AG09309 (cell line): Measurements from ENCODE around the gene CCDC70.

Experiments used
- DNase-seq: peaks from one replicate; pipeline ENCODE4 v3.0.0-alpha.2; 2010; ENCODE audit warnings: low read depth
- H3K4me3 ChIP-seq: 2 replicates; pipeline ENCODE4 v1.5.1; 2011; ENCODE audit warnings: mild to moderate bottlenecking, low read depth, low read length, moderate library complexity; ENCODE audit not compliant: control insufficient read depth
- CTCF ChIP-seq: IDR thresholded peaks from 2 replicates; pipeline ENCODE4 v1.5.1; 2011; ENCODE audit warnings: mild to moderate bottlenecking, low read depth, low read length, inconsistent platforms; ENCODE audit not compliant: insufficient read depth, control insufficient read depth; ENCODE audit errors: missing control alignments

The CCDC70 gene

DNA sequence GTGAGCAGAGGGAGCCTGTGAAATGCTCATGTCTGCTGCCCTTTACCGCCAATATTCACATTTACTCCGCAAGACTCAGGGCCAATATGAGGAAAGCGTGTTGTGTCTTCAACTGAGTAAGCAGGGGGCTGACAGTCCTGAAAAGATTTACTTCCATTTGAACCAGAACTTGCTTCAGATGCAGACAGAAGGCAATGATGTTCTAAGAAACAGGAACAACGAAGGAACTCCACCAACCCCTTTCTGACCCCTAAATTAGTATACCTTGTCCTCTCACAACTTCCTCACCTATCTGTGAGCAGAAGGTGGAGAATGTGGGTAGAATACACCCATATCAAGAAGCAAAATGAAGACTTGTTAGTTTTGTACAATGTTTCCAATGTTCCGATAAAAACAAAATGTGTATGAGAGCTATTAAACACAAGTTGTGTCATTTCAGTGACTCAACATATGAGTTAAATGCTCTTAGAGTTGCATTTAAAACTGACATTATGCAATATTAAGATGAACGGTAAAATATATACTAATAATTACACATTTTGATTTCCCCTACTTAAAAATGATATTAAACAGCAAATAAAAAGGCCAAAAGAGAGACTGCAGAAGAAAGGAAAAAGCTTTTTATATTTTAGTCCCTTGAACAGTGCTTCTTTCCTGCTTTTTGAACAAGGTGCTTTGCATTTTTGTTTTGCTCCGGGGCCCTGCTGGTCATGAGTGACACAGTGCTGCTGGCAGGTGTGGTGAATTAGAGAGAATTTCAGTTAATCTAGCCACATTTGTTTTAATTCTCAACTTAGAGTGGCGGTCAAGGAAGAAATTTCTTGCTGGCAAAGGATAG lies 32.8 kb upstream of the CCDC70 start:
- no peak overlapping the region for H3K4me3 ChIP-seq
- DNase-seq, result no peak
- TF ChIP-seq CTCF, result no peak

DNA sequence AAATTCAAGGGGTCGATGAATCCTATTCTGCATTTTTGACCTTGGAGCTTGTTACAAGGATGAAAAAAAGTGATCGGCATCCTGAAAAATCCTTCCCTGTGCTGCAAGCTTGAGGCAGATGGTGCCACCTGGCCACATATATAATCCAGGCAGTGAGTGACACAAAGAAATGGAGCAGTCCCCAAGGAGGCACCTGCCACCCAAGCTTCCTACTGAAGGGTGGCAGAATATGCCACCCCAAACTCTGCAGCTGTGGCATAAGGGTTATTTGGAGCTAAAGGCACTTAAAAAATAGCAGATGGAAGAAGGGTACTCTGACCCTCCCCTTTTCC lies 32.2 kb upstream of the CCDC70 start:
- no peak overlapping the region for H3K4me3 ChIP-seq
- DNase-seq, result no peak
- TF ChIP-seq CTCF, result no peak

GRCh38 chr13:51831519-51831918 lies 30.2 kb upstream of the CCDC70 start:
- no peak overlapping the region for H3K4me3 ChIP-seq
- DNase-seq, result no peak
- TF ChIP-seq CTCF, result no peak

- TF ChIP-seq CTCF, result peak; percentile 57
Observed at GRCh38 chr13:51832471-51833152, 29.2 kb upstream of the CCDC70 start.

DNA sequence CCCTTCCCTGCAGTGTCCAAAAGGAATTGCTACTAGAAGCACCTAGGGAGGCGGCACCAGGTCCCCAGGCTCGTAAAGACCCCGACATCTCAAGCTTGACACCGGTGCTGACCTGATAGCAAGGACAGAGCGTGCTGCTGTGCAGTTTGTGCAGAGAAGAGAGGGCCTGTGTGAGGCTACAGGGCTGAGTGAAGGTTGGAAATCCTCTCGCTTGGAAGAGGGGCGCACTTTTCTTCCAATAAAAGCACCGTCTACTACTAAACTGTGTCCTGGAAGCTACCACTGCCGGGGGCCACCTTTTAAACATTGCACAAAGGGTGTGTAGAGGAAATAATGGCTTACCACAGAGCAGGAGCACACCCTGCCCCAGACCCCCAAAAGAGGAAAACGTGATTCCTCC lies 27.8 kb upstream of the CCDC70 start:
- H3K4me3 ChIP-seq, result no peak overlapping the region
- DNase-seq, result no peak
- no peak for TF ChIP-seq CTCF

More at GRCh38 chr13:51832471-51833152, 29.2 kb upstream of the CCDC70 start:
- peak; percentile 10 for DNase-seq
- no peak overlapping the region for H3K4me3 ChIP-seq

DNA sequence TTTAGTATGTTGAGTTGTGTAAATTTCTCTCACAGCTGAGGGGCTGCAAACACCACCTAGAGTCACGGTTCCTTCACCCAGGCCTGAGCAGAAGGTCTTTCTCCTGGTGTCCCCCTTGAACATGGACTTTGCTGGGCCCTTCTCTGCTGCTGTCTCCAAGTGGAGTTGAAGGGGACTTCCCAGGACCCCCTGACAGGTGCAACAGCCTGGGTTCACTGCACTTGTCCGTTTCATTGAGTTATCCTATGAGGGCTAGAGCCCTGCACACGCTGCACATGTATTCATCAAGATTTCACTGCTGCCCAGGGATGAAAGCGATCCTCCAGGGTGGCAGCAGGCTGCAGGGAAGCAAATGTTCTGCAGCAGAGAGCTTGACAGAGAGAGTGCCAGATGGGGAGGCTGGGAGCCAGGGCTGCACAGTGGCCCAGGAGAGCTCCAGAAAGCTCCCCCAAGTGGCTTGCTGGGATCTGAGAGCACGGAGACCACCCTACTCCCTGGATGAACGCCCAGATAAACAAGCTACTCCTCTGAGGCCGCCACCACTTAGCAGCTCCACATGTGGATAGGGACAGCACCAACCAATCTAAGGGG lies 27.1 kb upstream of the CCDC70 start:
- no peak for TF ChIP-seq CTCF
- no peak overlapping the region for H3K4me3 ChIP-seq
- DNase-seq, result no peak
